Measurements from ENCODE around the gene KAT6B. TPM values are rescaled to one million over a fixed set of nuclear protein-coding genes. Genes with fewer than 3 reads are reported as not detected.
"Not testable (repeated sequence)": the region's sequence is repeated elsewhere in the genome, so short reads cannot be mapped to it uniquely, and the experiment has no call there.

The KAT6B gene
- total and polyA plus RNA-seq, 2 of the 8 experiments (the other 6 are each of a cell fraction or from before 2014, with no cell fraction given), result 7.3 to 30.8 TPM

DNA sequence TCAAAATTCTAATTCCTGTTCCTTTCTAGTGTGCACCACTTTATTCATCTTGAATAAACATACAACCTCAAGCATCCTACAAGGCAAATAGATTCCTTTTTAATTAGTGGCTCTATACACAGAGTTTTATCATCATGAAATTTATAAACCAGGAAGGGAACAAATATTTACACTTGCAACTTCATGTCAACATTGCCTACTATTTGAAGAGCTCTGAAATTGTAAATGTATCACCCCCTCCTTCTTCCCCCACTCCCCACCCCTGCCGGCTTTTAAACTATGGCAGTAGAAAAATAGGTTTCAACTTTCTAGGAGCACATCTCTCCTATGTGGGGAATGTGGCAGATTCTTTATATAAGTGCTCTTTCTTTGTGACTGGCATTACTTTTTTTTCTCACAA is 49.6 kb downstream of the KAT6B start (continued):
- TF ChIP-seq CTBP2 (IDR thresholded peaks at IDR 0.05; ENCODE audit: borderline replicate concordance, insufficient read depth, insufficient read length, low read length) (no peak), NANOG (IDR thresholded peaks at IDR 0.05; ENCODE audit: insufficient read depth, low read depth, low read length, poor library complexity, severe bottlenecking) (no peak), CBX8 (IDR thresholded peaks at IDR 0.05; ENCODE audit: borderline replicate concordance, low read depth, low read length) (no peak), RBBP5 (IDR thresholded peaks at IDR 0.05; ENCODE audit: borderline replicate concordance, low read depth, low read length) (no peak), KDM4A (IDR thresholded peaks at IDR 0.05; ENCODE audit: low read depth, low read length, severe bottlenecking) (no peak)
- TF ChIP-seq, protein P1, sequence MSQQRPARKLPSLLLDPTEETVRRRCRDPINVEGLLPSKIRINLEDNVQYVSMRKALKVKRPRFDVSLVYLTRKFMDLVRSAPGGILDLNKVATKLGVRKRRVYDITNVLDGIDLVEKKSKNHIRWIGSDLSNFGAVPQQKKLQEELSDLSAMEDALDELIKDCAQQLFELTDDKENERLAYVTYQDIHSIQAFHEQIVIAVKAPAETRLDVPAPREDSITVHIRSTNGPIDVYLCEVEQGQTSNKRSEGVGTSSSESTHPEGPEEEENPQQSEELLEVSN (IDR thresholded peaks at IDR 0.05), result no peak

DNA sequence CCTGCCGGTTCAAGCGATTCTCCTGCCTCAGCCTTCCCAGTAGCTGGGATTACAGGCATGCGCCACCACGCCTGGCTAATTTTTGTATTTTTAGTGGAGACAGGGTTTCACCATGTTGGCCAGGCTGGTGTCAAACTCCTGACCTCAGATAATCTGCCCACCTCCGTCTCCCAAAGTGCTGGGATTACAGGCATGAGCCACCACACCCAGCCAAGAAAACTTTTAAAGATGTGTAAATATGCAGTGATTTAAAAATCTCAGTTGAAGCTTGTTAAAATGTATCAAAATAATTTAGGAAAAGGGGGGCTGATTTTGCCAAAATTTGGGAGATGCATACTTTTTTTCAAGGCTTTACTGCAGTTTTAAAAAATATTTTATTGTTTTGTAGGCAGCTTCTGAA is 50.7 kb downstream of the KAT6B start:
- 87% methylated on average over 5 of the region's 5 CpGs; no CpG with 5 or more reads in 1 of the 2 experiments for WGBS, 2 experiments (ENCODE audit: extremely low coverage in 1 of 2, insufficient coverage in 1 of 2, insufficient read length in 1 of 2, insufficient replicate concordance in 2 of 2, low coverage in 1 of 2, low lambda C conversion rate in 2 of 2, missing lambda C conversion rate in 1 of 2)
- H3K14ac ChIP-seq (ENCODE audit: insufficient read length); H3K4me3 ChIP-seq (ENCODE audit: extremely low read depth in 1 of 4, insufficient read depth in 2 of 4, low read depth in 3 of 4, low read length in 4 of 4); H3K23me2 ChIP-seq (ENCODE audit: low read depth, low read length); H3K56ac ChIP-seq (replicated peaks; ENCODE audit: insufficient read length, low read depth, low read length); H2AK5ac ChIP-seq (ENCODE audit: low read depth, low read length); H2BK20ac ChIP-seq (ENCODE audit: low read length); POLR2A ChIA-PET (ENCODE audit: partially characterized antibody); H3K4ac ChIP-seq (replicated peaks; ENCODE audit: insufficient read length, low read depth, low read length); H3K27ac ChIP-seq (ENCODE audit: low read depth, low read length); H4K5ac ChIP-seq (ENCODE audit: insufficient read length, low read depth, low read length); H4K20me1 ChIP-seq (replicated peaks in 1 of 2; ENCODE audit: control insufficient read depth in 1 of 2, insufficient read depth in 2 of 2, low read length in 2 of 2); H3K4me1 ChIP-seq (replicated peaks in 1 of 4; ENCODE audit: control insufficient read depth in 3 of 4, insufficient read depth in 4 of 4, low read length in 3 of 4); H3K23ac ChIP-seq (ENCODE audit: insufficient read length); H3K4me2 ChIP-seq (ENCODE audit: insufficient read depth in 1 of 2, low read depth in 2 of 2, low read length in 2 of 2); H2AFZ ChIP-seq (ENCODE audit: low read length); H3K36me3 ChIP-seq (ENCODE audit: control insufficient read depth in 2 of 4, insufficient read depth in 4 of 4, low read length in 3 of 4); H3K9ac ChIP-seq (replicated peaks in 1 of 4; ENCODE audit: extremely low read depth in 1 of 4, low read depth in 3 of 4, low read length in 3 of 4); H3K79me1 ChIP-seq (ENCODE audit: low read depth, low read length); H3K27me3 ChIP-seq (replicated peaks in 1 of 4; ENCODE audit: control insufficient read depth in 3 of 4, extremely low read depth in 1 of 4, insufficient read depth in 3 of 4, low read length in 3 of 4); H2BK15ac ChIP-seq (ENCODE audit: low read length); H2BK5ac ChIP-seq (ENCODE audit: low read depth, low read length); H2BK12ac ChIP-seq (ENCODE audit: low read depth, low read length); DNase-seq (ENCODE audit: low read depth in 1 of 2, low spot score in 2 of 2); FAIRE-seq; H2BK120ac ChIP-seq (replicated peaks; ENCODE audit: low read depth, low read length); H3K18ac ChIP-seq (ENCODE audit: extremely low read depth, low read length); H4K8ac ChIP-seq (ENCODE audit: extremely low read depth, insufficient read depth, low read length); H4K91ac ChIP-seq (replicated peaks; ENCODE audit: insufficient read length, low read length); H3K9me3 ChIP-seq (ENCODE audit: insufficient read depth in 2 of 2, low read depth in 1 of 2, low read length in 1 of 2): not testable (repeated sequence)
- CTCF ChIA-PET (ENCODE audit: partially characterized antibody), result interaction anchor here (1.0 kb wide), 1 partner anchor 58 kb away, joined by 3 read pairs; no protein-coding TSS in a partner anchor
- H3K79me2 ChIP-seq (ENCODE audit: control insufficient read depth in 1 of 2, insufficient read depth in 2 of 2, low read length in 2 of 2), result peaks cover 3 to 40% of the 10 kb centered on the region in 2 experiments; a peak in 2 of 4 replicates

All from H1 (cell line).